Uterus (tissue), 2 donors: Measurements from ENCODE around the gene FBLIM1.

Experiments
- POLR2A ChIP-seq, 2 donors: fragments of 450-650 bp; IDR thresholded peaks; one replicate each; pipeline ENCODE4 v1.6.1; 2016; ENCODE audit warnings: antibody characterized with exemption in 2 of 2, mild to moderate bottlenecking in 1 of 2, moderate library complexity in 1 of 2
- TF ChIP-seq, protein P1 (sequence below), 4 experiments: fragments of 200-600 bp in 2 of 4; fragments of 450-650 bp in 2 of 4; sonication (generic) in 2 of 4; IDR thresholded peaks; one replicate each; pipeline ENCODE4 v1.5.1; 2016 to 2019; ENCODE audit warnings: antibody characterized with exemption in 4 of 4, mild to moderate bottlenecking in 2 of 4, moderate library complexity in 1 of 4

DNA sequence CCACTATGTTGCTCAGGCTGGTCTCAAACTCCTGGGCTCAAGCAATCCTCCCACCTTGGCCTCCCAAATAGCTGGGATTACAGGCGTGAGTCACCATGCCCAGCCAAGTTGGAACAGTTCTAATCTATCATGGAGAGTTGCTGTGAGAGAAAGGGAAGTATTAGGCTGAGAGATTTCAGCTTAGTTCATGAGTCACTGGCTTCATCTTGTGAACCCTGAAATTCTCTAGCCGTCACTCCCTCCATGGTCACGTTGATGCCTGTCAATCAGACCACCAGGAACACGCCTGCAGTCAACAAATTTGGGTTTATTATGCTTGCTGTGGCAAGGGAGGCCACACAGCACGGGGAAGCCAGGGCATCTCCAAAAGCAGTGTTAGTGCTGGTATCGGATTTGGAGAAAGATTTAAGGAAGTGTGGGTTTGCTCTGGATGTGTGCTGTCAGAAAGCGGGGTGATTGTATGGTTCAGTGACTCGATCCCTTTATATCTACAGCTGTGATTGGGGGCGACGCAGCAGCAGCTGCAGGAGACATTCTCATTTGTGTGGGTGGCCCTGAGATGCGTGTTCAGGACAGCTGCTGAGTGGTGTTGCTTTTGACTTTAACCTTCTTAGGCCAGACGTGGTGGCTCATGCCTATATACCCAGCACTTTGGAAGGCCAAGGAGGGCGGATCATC lies 30.2 kb downstream of the FBLIM1 start:
- TF ChIP-seq, protein P1, sequence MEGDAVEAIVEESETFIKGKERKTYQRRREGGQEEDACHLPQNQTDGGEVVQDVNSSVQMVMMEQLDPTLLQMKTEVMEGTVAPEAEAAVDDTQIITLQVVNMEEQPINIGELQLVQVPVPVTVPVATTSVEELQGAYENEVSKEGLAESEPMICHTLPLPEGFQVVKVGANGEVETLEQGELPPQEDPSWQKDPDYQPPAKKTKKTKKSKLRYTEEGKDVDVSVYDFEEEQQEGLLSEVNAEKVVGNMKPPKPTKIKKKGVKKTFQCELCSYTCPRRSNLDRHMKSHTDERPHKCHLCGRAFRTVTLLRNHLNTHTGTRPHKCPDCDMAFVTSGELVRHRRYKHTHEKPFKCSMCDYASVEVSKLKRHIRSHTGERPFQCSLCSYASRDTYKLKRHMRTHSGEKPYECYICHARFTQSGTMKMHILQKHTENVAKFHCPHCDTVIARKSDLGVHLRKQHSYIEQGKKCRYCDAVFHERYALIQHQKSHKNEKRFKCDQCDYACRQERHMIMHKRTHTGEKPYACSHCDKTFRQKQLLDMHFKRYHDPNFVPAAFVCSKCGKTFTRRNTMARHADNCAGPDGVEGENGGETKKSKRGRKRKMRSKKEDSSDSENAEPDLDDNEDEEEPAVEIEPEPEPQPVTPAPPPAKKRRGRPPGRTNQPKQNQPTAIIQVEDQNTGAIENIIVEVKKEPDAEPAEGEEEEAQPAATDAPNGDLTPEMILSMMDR (IDR thresholded peaks at IDR 0.05): no peak
- TF ChIP-seq POLR2A (IDR thresholded peaks at IDR 0.05): no peak
